ENCODE measurements around the gene RNF150.

DNA sequence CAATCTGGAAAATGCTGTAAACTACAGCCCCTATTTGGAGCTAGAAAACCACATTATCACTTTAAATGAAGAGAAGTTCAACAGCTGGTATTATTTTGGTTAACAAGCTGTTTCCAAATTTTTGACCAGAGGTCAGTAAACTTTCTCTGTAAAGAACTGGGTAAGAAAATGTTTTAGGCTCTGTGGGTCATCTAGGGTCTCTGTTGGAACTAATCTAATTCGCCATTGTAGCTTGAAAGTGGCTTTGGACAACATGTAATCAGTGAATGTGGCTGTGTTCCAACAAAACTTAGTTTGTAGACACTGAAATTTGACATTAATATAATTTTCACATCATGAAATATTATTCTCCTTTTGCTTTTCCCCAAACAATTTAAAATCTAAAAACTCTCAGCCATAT is 25.8 kb upstream of the RNF150 start:
- TF ChIP-seq, protein P1, sequence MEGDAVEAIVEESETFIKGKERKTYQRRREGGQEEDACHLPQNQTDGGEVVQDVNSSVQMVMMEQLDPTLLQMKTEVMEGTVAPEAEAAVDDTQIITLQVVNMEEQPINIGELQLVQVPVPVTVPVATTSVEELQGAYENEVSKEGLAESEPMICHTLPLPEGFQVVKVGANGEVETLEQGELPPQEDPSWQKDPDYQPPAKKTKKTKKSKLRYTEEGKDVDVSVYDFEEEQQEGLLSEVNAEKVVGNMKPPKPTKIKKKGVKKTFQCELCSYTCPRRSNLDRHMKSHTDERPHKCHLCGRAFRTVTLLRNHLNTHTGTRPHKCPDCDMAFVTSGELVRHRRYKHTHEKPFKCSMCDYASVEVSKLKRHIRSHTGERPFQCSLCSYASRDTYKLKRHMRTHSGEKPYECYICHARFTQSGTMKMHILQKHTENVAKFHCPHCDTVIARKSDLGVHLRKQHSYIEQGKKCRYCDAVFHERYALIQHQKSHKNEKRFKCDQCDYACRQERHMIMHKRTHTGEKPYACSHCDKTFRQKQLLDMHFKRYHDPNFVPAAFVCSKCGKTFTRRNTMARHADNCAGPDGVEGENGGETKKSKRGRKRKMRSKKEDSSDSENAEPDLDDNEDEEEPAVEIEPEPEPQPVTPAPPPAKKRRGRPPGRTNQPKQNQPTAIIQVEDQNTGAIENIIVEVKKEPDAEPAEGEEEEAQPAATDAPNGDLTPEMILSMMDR (IDR thresholded peaks at IDR 0.05): no peak
- no peak for TF ChIP-seq POLR2A (IDR thresholded peaks at IDR 0.05)

Measured in adrenal gland (tissue), 5 donors.